HG03095 (cell line): ENCODE results near the gene NR1H3.
"Not testable (repeated sequence)": the region's sequence is repeated elsewhere in the genome, so short reads cannot be mapped to it uniquely, and the experiment has no call there.

Experiments
- ATAC-seq: cut with Tn5 transposase; IDR thresholded peaks from one replicate; pipeline ENCODE4 v1.9.1; 2021; ENCODE audit warnings: moderate library complexity; ENCODE audit not compliant: unreplicated experiment

The NR1H3 gene

GRCh38 chr11:47299078-47299477 lies 41.3 kb downstream of the NR1H3 start:
- no peak for ATAC-seq

DNA sequence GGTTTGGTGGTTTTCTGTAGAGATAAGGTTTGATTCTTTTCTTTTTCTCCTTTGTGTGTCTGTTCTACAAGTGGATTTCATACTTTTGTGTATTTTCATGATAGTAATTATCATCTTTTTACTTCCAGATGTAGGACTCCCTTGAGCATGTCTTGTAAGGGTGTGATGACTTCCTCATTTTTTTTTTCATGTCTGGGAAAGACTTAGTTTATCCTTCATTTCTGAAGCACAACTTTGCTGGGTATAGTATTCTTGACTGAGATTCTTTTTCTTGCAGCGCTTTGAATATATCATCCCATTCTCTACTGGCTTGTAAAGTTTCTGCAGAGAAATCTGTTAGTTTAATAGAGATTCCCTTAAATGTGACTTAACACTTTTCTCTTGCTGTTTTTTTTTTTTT lies 45.1 kb downstream of the NR1H3 start:
- no peak for ATAC-seq

GRCh38 chr11:47305734-47306483 lies 48.1 kb downstream of the NR1H3 start:
- ATAC-seq: no peak

DNA sequence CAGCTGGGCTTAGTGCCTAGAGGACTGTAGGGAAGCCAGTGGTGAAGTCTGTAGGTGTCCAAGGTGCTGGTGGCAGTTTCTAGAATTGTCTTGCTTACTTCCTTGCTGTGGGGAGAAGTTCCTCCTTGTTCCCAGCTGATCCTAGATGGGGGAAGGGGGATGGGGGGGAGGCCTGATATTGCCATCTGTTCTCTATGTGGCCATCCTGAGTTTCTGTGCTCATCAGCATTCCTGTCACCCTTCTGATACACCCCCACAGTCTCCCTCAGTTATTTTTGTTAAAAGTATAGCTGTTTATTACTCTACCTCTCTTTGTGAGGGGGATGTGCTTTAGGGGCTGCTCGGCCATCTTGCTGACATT lies 48.7 kb downstream of the NR1H3 start:
- no peak for ATAC-seq

DNA sequence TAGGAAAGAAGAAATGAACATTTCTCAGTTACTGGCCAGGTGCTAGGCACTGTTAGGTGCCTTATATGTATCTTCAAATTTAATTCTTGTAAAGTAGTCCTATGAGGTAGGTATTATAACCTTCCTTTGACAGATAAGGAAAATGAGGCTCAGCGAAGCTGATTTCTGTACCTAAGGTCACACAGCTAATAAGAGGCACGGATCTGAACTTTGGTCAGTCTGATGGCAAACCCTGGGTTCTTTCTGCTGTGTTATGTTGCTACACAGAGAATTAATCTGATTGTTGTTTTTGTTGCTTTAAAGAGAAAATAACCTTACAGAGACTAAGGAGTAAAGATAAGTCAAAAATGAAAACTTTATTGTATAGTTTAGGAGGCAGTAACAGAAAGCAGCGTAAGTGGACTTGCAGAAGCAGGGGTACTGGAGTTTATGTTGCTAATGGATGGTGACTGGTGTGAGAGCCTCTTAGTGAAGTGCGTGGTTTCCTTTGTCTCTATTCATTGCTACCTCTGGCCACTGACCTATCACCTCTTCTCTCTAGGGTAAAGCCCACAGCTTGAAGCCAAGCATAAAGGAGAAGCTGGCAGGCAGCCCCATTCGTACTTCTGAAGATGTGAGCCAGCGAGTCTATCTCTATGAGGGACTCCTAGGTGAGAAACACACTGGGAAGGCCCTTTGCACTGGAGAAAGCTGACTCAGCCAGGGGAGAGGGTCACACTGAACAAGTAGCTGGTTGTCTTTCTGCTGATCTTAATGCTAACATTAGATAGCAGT lies 50.4 kb downstream of the NR1H3 start:
- no peak for ATAC-seq

DNA sequence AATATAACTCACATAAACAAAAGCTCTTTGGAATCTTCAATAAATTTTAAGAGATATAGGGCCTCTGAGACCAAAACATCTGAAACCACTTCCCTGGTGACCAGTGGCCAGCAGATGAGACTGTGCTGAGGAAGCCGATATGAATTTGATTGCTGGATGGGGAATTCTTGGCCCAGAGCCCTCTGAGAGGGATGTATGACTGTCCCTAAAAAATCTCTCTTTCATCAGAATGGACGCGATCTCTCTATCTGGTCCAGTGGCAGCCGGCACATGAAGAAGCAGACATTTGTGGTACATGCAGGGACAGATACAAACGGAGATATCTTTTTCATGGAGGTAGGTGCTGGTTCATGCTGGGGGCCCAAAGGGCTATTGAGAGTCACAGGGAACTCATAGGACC lies 57.2 kb downstream of the NR1H3 start:
- no peak for ATAC-seq

DNA sequence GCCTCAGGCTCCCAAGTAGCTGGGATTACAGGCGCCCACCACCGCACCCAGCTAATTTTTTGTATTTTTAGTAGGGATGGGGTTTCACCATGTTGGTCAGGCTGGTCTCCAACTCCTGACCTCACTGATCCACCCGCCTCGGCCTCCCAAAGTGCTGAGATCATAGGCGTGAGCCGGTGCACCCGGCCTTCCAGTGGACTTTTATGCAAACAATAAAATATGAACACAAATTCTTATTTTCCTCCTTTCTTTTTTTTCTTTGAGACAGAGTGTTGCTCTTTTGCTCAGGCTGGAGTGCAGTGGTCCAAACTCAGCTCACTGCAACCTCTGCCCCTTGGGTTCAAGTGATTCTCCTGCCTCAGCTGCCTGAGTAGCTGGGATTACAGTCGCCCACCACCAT lies 58.7 kb downstream of the NR1H3 start:
- not testable (repeated sequence) for ATAC-seq

- ATAC-seq: no peak
Measured at GRCh38 chr11:47317064-47317828, 59.5 kb downstream of the NR1H3 start.

GRCh38 chr11:47318166-47318565 lies 60.4 kb downstream of the NR1H3 start:
- ATAC-seq: no peak
